ENCODE results near the gene SMYD3. TPM values are rescaled to one million over a fixed set of nuclear protein-coding genes. Genes with fewer than 3 reads are reported as not detected.

The SMYD3 gene
- total RNA-seq, 4 donors from 2014 or later, result 12.0 to 15.0 (median 13.2) TPM

DNA sequence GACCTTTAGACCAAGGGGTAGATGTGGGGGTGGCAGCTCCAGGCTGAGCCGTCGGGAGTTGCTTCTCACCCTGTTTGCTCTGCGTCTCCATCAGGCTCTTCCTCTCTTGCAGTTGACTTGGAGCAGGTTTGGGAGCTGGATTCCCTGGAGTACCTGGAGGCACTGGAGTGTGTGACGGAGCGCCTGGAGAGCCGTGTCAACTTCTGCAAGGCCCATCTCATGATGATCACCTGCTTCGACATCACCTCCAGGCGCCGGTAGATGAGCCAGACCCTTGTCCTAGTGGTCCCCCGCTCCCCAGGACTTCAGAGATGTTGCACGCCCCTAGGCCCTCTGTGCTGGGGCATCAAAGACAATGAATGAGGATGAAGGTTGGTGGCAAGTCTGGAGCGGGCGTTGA lies 804.7 kb downstream of the SMYD3 start:
- 98% methylated on average over 13 of the region's 13 CpGs for WGBS
- Histone ChIP-seq H3K4me3 (no peak overlapping the region), H3K27ac (replicated peaks in 1 of 4) (no peak overlapping the region), H3K9me3 (no peaks in the 10 kb centered on the region), H3K27me3 (no peaks in the 10 kb centered on the region), H3K4me1 (no peaks in the 10 kb centered on the region), H3K36me3 (no peaks in the 10 kb centered on the region)
- DNase-seq (ENCODE audit: extremely low spot score), result no peak
- TF ChIP-seq POLR2AphosphoS5 (IDR thresholded peaks at IDR 0.05), result no peak
- TF ChIP-seq POLR2A (IDR thresholded peaks at IDR 0.05; ENCODE audit: low read depth), result no peak
- TF ChIP-seq, protein P1, sequence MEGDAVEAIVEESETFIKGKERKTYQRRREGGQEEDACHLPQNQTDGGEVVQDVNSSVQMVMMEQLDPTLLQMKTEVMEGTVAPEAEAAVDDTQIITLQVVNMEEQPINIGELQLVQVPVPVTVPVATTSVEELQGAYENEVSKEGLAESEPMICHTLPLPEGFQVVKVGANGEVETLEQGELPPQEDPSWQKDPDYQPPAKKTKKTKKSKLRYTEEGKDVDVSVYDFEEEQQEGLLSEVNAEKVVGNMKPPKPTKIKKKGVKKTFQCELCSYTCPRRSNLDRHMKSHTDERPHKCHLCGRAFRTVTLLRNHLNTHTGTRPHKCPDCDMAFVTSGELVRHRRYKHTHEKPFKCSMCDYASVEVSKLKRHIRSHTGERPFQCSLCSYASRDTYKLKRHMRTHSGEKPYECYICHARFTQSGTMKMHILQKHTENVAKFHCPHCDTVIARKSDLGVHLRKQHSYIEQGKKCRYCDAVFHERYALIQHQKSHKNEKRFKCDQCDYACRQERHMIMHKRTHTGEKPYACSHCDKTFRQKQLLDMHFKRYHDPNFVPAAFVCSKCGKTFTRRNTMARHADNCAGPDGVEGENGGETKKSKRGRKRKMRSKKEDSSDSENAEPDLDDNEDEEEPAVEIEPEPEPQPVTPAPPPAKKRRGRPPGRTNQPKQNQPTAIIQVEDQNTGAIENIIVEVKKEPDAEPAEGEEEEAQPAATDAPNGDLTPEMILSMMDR (IDR thresholded peaks at IDR 0.05), result no peak
- TF ChIP-seq EP300 (IDR thresholded peaks at IDR 0.05), result no peak
- intact Hi-C loops (cut with DNase I), result no loop called here

GRCh38 chr1:245701631-245702030 lies 805.4 kb downstream of the SMYD3 start:
- WGBS, result 95% methylated on average over 5 of the region's 7 CpGs
- H3K4me3 ChIP-seq, result no peak overlapping the region
- DNase-seq (ENCODE audit: extremely low spot score), result no peak
- intact Hi-C loops (cut with DNase I), result no loop called here
- no peak overlapping the region for H3K27ac ChIP-seq (replicated peaks in 1 of 4)
- TF ChIP-seq, protein P1 (IDR thresholded peaks at IDR 0.05), result no peak
- TF ChIP-seq EP300 (IDR thresholded peaks at IDR 0.05) (no peak), POLR2AphosphoS5 (IDR thresholded peaks at IDR 0.05) (no peak), POLR2A (IDR thresholded peaks at IDR 0.05; ENCODE audit: low read depth) (no peak)
- no peaks in the 10 kb centered on the region for H3K36me3 ChIP-seq
- no peaks in the 10 kb centered on the region for H3K9me3 ChIP-seq
- no peaks in the 10 kb centered on the region for H3K4me1 ChIP-seq
- no peaks in the 10 kb centered on the region for H3K27me3 ChIP-seq

DNA sequence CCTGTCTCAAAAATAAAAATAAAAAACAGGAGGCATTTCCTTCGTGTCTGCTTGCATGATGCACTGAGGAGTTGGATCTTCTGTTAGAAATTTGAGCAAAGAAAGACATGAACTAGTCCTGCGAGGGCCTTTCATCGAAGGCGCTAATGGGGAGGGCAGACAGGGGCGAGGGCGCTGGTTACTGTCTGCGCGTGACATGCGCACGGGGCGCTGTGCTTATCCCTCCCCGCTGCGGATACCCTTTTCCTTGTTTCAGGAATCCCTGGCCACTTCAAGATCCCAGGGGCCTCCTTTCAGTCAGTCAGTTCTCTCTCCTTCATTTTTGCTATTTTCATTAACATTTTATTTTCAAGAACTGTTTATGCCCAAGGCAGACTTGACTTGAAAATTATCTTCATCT lies 806.4 kb downstream of the SMYD3 start:
- TF ChIP-seq POLR2A (IDR thresholded peaks at IDR 0.05; ENCODE audit: low read depth) (no peak), EP300 (IDR thresholded peaks at IDR 0.05) (no peak), POLR2AphosphoS5 (IDR thresholded peaks at IDR 0.05) (no peak)
- TF ChIP-seq, protein P1 (IDR thresholded peaks at IDR 0.05), result no peak
- H3K27me3 ChIP-seq, result no peaks in the 10 kb centered on the region
- intact Hi-C loops (cut with DNase I), result no loop called here
- DNase-seq (ENCODE audit: extremely low spot score), result no peak
- no peak overlapping the region for H3K4me3 ChIP-seq
- H3K27ac ChIP-seq (replicated peaks in 1 of 4), result no peak overlapping the region
- 94% methylated on average over 13 of the region's 13 CpGs for WGBS
- H3K9me3 ChIP-seq, result peaks cover 0 to 8% (median 3%) of the 10 kb centered on the region in 4 donors
- no peaks in the 10 kb centered on the region for H3K4me1 ChIP-seq
- no peaks in the 10 kb centered on the region for H3K36me3 ChIP-seq

Small RNAs within 50 kb of the gene (small RNA-seq; reads per million reads assigned to genes)
- gene AL356583.2, result 0 reads per million in 3 donors
- gene RF00019, result 0 reads per million in 3 donors
- 0 reads per million in 3 donors for gene RNU6-1283P

Other genes starting within 250 kb of the SMYD3 start
- 10 to 100 TPM in 2 of 4 donors, 1 to 10 TPM in 2; 9.1 to 12.9 (median 11.4) TPM for gene TFB2M, start 59.0 kb upstream of the SMYD3 start, total RNA-seq
- gene CNST, start 59.2 kb upstream of the SMYD3 start, total RNA-seq, result 10 to 100 TPM; 55.4 to 74.7 (median 61.9) TPM
- gene SCCPDH, start 217.1 kb upstream of the SMYD3 start, total RNA-seq, result 10 to 100 TPM; 19.4 to 25.5 (median 23.8) TPM